GM19240 (cell line): ENCODE measurements around the gene SLC9A3.
A peak's percentile ranks its signal among the peaks of the same experiment; 100 is the strongest.
"Not testable (repeated sequence)": the region's sequence is repeated elsewhere in the genome, so short reads cannot be mapped to it uniquely, and the experiment has no call there.

Experiments
- DNase-seq: peaks from one replicate; pipeline ENCODE4 v3.0.0; 2011; ENCODE audit warnings: low spot score; ENCODE audit not compliant: insufficient read length

Gene SLC9A3

DNA sequence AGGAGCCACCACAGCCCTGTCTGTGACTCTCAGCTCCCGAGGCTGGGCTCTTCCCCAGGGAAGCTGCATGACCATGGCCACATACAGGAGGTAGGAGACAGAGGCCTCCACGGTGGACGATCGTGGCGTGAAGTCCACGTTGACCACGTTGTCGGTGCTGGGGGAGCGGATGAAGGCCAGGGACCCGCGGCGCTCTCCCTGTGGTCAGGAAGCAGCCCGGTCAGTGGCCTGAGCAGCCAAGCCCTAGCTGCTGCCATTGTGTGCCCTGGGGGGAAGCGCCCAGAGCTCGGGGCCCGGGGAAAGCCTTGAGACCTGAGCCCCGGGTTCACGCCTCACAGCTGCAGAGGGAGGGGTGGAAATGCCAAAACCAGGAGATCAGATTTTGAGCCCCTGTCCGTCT, 47.0 kb downstream of the SLC9A3 start:
- no peak for DNase-seq

DNA sequence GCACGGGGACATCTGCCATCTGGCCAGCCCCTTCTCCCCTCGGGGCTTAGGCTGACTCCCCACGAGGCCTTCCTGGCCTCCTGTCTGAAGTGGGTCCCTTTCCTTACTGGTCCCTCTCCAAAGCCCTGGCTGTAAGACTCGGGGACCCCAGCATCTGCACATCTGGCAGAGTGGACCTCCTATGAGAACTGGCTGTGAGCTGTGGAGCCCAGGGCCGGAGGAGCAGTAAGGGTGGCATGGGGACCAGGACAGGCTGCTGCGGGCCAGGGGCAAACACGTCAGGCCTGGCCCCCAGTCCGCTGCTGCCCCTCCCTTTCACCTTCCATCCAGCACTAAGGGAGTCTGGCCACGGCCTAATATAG, 47.5 kb downstream of the SLC9A3 start:
- no peak for DNase-seq

DNA sequence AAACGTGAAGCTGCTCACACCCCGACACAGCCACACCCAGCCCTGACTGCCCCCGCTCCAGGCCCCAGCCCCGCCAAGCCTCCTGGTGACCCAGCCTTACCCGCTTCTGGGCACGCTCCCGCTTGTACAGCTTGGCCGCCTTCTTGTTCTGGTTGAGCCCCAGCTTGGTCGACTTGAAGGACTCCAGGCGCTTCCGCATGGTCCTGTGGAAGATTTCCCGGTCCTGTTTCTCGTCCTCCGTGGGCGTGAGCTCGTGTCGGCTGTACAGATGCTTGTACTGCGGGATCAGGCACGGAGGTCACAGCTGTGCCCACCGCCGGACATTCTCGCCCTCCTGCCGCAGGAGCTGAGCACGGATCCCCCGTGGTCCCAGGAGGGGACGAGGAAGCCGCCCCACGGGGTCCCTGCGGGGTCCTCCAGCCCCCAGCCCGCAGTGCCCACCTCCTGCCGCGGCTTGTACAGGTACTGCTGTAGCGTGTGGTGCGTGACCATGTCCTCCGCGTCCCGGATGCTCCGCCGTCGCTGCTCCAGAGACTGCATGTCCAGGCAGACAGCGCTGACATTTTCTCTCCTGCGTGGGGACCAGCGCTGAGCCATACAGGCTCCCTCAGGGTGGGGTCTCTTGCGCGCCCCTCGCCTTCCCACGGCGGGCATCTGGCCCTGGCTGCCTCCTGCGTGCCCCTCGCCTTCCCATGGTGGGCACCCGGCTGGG, 48.0 kb downstream of the SLC9A3 start:
- no peak for DNase-seq

DNA sequence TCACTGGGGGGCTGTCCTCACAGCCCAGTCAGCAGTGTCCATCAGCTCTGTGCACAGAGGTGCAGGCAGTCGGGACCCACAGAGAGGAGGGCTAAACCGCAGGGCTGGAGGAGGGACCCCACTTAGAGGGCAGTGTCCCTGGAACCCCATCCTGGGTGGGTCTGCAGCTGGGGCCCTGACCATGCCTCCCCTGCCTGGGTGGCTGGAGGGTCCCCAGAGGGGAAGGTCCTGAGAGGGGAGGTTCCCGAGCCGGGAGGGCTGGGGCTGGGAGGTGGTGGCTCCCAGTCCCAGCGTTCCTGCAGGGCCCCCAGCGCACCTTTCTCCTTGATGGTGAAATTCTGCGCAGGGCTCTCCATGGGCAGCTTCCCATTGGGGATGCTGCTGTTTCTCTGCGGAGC, 48.5 kb downstream of the SLC9A3 start:
- no peak for DNase-seq

DNA sequence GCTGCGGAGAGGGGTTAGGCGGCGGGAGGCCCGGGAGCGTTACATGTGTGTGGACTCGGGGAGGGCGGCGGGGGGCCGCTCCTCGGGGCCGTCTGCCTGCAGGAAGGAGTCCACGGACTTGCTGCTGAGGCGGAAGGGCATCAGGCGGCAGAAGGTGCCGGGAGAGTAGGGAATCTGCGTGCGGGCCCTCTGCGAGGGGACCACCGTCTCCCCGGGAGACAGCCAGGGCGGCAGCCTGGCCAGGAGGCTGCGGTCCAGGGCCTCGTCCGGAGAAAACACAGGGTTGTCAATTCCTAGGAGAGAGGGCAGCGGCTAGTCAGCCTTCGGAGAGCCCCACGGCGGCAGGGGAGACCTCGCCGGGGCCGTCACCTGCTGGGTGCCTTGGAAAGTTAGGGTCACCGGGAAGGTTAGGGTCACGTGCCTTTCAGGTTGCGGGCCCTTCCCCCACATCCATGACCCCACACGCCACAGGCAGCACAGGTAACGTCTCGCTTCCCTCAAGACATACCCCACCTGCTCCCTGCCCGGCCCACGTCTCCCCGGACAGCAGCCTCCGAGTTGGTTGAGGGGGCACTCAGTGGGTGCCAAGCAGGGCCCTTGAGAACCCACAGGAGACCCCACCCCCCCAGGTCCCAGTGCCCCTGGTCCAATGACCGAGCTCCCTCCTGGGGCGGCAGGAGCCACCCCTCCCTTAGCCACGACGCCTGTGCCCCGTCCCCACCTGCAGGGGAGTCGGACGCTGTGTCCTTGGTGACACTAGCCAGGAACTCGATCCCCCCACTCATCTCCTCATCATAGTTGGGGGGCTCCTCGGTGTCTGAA, 49.2 kb downstream of the SLC9A3 start:
- no peak for DNase-seq

DNA sequence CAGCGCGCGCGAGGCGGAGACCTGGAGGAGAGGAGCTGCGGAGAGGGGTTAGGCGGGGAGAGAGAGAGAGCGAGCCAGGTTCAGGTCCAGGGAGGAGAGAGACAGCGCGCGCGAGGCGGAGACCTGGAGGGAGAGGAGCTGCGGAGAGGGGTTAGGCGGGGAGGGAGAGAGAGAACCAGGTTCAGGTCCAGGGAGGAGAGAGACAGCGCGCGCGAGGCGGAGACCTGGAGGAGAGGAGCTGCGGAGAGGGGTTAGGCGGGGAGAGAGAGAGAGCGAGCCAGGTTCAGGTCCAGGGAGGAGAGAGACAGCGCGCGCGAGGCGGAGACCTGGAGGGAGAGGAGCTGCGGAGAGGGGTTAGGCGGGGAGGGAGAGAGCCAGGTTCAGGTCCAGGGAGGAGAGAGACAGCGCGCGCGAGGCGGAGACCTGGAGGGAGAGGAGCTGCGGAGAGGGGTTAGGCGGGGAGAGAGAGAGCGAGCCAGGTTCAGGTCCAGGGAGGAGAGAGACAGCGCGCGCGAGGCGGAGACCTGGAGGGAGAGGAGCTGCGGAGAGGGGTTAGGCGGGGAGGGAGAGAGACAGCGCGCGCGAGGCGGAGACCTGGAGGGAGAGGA, 49.9 kb downstream of the SLC9A3 start:
- not testable (repeated sequence) for DNase-seq

DNA sequence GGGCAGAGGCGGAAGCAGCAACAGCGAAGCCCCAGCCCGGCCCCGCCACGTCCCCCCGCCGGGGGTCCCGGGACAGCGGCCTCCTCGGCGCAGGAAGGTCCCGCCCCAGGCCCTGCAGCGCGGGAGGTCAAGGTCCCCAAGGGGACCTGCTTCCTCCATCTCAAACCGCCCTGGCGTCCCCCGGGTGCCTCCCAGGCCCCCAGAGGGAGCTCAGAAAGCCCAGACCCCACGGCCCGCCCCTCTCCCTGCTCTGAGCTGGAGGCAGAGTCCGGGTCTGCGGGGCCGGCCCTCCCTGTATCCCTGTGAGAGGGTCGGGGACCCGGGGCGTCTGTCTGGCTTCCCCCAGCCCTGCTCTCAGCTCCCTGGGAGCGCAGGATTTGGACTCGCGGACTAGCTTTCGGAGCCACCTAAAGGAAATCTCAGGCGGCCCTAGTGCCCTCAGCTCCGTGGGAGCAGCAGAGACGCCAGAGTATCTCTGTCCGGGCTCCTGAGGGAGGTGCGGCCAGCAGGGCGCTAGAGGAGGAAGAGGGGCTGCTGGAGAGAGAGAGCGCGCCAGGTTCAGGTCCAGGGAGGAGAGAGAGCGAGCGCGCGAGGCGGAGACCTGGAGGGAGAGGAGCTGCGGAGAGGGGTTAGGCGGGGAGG, 50.6 kb downstream of the SLC9A3 start:
- DNase-seq = no peak

DNA sequence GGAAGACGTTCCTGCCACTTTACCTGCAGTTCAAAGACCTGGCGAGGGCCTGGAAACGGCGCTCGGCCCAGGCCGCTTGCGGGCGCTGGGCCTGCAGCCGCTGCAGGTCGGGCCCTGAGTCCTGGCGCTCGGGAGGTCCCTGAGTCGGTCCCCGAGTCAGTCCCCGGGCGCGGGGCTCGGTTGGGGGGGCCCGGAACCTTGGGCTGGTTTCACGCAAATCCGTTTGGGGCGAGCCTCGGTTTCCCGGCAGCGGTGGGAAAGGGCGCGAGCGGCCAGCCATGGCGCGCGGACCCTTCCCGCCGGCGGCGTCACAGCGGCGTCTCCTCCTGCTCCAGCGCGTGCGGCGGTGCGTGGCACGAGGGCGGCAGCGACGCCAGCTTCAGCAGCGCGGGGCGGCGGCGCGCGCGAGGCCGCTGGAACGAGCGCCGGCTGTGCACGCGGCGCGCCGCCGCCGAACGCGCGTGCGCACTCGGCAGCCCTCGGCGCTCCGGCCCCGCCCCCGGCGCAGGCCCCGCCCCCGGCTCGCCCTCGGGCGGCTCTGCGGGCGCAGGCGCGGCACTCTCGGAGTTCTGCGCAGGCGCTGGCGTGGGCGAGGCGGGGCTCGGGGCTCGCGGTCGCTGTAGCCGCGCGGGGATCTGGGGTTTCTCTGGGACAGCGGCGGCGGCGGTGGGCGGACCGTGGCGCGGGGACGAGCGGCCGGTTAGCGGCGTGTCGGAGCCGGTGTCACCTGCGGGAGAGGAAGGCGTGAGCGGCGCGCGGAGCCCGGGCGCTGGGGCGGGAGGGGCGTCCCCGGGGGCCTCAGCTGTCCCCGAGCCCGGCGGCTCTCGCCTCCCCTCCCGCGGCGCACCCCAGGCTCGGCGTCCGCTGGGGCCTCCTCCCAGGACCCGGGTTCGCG, 51.3 kb downstream of the SLC9A3 start:
- DNase-seq = peak; percentile 98

DNA sequence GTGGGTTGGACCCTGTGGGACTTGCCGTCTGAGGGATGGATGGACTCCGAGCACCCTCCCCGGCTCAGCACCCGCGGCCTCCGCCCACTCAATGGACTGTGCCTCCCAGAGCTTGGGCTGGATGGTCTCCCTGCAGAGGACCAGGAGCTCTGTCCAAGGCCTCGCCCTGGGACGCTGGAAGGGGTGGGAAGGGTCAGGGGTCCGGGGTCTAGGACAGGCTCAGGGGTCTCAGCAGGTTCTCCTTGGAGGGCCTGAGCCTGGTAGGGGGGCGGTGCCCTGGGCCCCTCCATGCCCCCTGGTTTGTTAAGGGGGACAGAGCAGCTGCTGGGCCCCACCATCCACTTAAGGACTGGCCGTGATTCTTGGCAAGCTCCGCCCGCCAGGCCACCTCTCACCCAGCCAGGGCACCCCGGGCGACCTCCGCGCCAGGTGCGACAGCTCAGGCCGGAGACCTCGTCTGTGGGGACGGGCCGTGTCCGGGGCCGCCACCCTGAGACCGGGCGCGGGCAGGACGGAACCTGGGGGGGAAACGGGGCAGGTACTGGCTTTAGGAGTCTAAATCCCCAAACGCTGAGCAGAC, 52.1 kb downstream of the SLC9A3 start:
- no peak for DNase-seq

DNA sequence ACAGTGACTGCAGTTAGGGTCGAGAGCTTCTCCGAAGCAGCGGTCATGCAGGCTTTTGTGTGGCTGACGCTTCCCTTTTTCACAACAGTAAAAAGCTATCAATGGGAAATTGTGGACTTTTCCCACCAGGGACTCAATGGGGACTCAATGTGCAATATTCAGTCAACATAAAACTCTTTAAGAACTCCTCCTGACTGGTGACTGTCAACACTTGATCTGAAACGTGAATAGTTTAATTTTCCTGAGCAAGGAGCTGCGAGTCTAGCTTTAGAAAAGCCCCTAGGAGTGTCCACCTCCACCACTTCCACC, 52.5 kb downstream of the SLC9A3 start:
- DNase-seq = no peak

DNA sequence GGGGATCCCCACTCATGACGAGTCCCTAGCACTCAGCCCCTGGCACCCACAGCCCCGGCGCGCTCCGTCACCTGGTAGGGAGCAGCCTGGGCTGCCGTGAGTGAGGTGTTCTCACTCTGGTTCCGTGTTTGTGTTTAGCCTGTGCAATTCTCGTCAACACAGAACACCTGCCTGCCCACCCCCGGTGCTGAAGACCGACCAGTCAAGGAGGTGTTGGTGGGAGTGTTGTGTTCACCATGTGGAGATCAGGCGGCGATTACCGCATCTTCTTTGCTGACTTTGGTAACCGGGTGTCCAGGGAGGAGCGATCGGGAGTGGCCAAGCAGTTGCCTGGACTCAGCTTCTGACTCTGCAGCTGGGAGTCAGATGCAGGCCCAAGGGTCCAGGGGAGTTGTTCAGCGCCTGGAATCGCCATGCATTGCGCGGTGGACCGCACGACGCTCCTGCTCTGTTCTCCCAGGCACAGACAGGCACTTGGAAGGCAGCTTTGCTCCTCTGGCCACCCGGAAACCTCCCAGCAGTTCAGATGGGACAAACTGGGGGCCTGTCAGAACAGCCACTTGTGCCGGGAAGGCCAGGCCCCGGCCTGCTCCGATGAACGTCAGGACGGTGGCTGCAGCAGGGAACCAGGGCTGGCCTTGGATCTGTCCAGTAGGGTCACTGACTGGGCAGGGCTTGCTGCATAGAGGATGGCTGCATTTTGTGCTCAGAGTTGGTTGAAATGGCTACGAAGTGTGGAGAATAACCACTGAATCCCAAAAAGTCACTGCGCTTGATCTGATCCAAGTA, 53.1 kb downstream of the SLC9A3 start:
- DNase-seq = no peak

DNA sequence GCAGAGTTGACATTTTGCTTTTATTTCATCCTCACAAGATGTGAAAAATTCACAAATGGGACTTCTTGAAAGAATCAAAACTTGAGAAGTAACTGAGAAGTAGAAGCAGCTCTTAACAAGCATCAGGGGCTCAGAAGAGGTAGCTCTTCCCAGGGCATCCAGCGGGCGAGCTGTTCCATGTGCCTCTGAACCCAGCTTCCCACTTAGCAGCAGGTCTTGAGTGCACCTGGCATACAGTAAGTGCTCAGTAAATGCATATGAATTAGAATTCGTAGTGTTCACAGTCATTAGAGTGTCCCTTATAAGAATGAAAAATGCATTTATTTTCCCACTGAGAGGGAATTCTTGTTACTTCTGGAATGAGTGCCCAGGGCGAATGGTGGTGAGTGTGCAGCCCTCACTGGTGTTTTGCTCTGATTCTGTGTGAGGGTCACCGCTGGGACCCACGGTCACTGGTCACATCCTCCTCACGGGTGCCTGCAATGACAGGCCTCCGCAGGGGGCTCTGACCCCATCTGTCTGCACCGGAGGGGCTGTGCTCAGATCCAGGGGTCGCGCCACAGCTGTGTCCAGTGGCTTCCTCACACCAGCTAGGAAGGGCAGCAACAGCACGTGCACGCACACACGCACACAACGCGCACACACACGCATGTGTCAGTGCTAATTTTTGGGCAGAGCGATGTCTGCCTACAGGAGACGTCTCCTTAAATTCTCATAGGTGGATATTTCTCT, 54.3 kb downstream of the SLC9A3 start:
- DNase-seq = no peak

DNA sequence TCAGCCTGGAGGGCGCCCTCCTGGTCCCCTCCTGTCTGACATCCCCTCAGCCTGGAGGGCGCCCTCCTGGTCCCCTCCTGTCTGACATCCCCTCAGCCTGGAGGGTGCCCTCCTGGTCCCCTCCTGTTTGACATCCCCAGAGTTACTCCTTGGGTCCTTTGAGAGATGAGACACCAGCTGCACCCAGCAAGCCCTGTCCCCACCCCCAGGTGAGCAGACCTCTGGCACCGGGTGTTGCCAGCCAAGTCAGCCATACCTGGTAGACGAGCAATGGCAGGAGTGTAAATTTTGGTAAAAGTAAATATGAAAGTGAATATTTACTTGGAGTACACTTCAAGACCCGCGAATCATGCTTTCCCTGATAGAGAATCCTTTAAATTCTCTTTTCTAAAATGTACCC, 55.8 kb downstream of the SLC9A3 start:
- no peak for DNase-seq

DNA sequence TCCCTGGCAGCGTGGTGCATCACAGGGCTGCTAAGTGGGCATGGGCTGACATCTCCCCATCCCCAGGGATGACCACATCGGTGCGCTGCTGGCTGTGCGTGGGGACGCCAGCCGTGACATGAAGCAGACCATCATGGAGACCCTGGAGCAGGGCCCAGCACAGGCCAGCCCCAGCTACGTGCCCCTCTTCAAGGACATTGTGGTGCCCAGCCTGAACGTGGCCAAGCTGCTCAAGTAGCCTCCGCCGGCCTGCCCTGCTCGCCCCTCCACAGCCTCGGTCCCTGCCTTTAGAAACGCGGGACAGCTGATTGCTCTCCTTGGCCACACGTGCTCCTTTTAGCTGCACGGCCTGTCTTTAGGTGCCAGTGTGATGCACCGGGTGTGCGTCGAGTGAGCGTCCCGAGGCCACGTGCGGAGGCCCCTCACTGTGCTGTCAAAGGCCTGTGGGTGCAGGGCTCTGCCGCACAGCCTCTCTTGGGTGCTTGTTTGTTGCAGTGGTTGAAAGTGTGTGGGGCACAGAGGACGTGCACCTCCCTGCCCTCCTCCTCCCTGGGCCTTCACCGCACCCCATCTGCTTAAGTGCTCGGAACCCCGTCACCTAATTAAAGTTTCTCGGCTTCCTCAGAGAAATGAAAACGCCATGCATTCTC, 57.5 kb downstream of the SLC9A3 start:
- no peak for DNase-seq

DNA sequence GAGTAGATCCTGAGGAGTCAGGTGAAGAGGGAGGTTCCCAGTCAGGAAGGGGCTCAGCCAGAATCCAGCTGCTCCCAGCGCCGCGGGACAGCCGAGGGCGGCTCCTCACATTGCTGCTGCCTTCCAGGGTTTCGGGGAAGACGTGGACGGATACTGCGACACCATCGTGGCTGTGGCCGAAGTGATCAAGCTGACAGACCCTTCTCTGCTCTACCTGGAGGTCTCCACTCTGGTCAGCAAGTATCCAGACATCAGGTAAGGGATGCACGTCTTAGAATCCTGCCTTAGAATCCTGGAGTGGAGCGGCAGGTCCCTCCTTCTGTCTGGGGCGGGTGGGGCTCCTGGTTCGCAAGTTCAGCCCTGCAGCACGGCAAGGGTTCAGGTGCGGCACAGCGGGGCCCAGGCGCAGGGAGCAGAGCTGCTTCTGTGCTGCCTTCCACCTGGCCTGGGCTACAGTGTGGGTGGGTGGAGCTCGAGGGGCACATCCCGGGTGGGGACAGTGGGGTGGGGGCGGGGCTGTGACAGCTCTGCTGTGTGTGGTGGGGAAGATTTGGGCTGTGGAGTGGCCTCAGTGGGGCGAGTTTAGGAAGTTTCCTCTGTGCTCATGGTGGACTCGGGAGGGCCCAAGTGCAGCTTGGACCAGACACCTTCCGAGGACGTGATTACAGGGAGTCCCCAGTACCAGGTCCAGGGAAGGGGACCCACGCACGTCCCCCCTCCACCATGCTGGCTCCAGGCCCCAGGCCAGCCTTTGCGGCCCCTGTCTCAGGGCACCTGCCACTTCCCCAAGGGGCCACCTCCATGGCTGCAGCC, 58.5 kb downstream of the SLC9A3 start:
- DNase-seq = no peak

DNA sequence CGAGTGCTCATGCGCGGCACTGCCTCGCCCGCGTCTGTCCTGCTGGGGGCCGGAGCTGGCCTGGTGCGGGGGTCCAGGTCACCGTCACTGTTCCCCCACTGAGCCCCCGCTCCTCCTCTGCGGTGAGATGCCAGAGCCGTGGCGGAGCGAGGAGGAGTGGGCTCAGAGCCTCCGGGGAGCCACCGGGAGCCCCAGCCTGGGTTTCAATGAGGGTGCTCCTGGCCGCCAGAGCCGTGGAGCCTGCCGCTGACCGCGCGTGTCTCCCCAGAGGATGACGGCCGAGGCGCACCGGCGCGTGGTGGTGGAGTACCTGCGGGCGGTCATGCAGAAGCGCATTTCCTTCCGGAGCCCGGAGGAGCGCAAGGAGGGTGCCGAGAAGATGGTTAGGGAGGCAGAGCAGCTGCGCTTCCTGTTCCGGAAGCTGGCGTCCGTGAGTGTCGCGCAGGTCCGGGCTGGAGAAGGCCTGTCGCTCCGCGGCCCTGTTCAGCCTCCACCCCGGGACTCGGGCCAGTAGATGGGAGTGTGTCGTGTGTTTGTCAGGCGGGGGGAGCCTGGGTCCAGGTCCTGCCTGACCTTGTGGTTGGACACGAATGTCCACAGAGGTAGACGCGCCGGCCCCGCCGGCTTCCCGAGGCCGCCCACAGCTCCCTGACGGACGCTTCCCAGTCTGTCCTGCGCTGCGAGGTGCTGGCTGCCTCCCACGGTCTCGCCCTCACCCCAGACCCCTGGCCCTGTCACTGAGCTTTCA, 59.2 kb downstream of the SLC9A3 start:
- DNase-seq = no peak

DNA sequence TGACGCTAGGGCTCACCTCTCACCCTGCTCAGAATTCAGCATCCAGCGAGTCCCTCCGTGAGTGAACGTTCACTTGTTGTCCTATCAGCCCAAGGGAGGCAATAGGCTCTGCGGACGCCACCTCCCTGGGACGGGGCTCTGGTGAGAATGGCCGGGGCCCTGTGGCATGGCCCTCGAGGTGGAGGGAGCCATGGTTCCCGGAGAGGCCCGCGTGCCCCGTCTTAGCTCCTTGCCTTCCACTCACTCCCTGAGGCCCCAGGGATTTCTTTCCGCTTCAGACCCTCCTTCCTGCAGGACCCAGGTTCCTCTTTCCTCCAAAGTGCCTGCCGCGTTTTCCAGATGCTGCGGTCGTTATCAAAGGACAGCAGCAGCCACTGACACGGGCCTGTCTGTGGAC, 59.8 kb downstream of the SLC9A3 start:
- DNase-seq = no peak
